K562 (cell line): Measurements from ENCODE around the gene PPIP5K2. TPM values are rescaled to one million over a fixed set of nuclear protein-coding genes. Genes with fewer than 3 reads are reported as not detected.

Experiments
- ATAC-seq: fragments of 200-7000 bp; cut with Tn5 transposase; 3 replicates; pipeline ENCODE4 v1.9.1; 2020; ENCODE audit warnings: moderate library complexity
- BruUV-seq: library from RNA; stranded (reverse); fragments of 400-500 nt; replicated peaks from 2 replicates; lab custom pipeline; 2021; lab: Mats Ljungman, UMichigan
- CTCF ChIA-PET: fragments of 300-600 bp; formaldehyde crosslinking; extraction: SDS; loops from one replicate; lab custom pipeline; 2021; ENCODE audit warnings: low intra/inter-chr PET ratio; lab: Yijun Ruan, JAX
- POLR2A ChIA-PET: fragments of 300-600, 350-650 bp; sonication (Branson Sonifier 250); formaldehyde crosslinking; extraction: SDS; loops from one replicate; lab custom pipeline; 2021; ENCODE audit warnings: antibody characterized with exemption, inconsistent platforms; lab: Yijun Ruan, JAX
- DNase-seq, 4 experiments: peaks; one replicate each; pipeline versions ENCODE4 v3.0.0 to v3.0.0-alpha.2; 2011 to 2018; ENCODE audit warnings: low spot score in 3 of 4, mixed read lengths in 3 of 4; ENCODE audit errors: extremely low read depth in 1 of 4
- FAIRE-seq: peaks from 2 replicates; lab custom pipeline; 2011; peaks lifted over from hg19 to GRCh38; lab: Jason Lieb, UNC
- H2AFZ ChIP-seq: 2 replicates; pipeline ENCODE4 v1.6.0; 2011; ENCODE audit warnings: low read depth, low read length, control low read depth, inconsistent platforms
- H3K27ac ChIP-seq: fragments of 200-600 bp; 3 replicates; pipeline ENCODE4 v1.8.0; 2011; ENCODE audit warnings: low read depth, mild to moderate bottlenecking, control low read depth, inconsistent platforms, low read length, moderate library complexity, mixed read lengths; ENCODE audit errors: extremely low read depth
- H3K27me3 ChIP-seq, 2 experiments: fragments of 300-600 bp in 1 of 2; 2 replicates in 1 of 2; 3 replicates in 1 of 2; pipeline versions ENCODE4 v1.6.0 to v1.8.0; 2011; ENCODE audit warnings: inconsistent platforms in 2 of 2, low read length in 2 of 2, mild to moderate bottlenecking in 1 of 2, mixed read lengths in 1 of 2, moderate library complexity in 1 of 2; ENCODE audit not compliant: control insufficient read depth in 2 of 2, insufficient read depth in 2 of 2
- H3K36me3 ChIP-seq: fragments of 300-600 bp; 3 replicates; pipeline ENCODE4 v1.8.0; 2011; ENCODE audit warnings: mild to moderate bottlenecking, low read length, inconsistent platforms; ENCODE audit not compliant: control insufficient read depth, insufficient read depth
- H3K4me1 ChIP-seq, 2 experiments: fragments of 200-600 bp in 1 of 2; replicated peaks in 1 of 2; 2 replicates in 1 of 2; 3 replicates in 1 of 2; pipeline versions ENCODE4 v1.5.1 to v1.8.0; 2011; ENCODE audit warnings: inconsistent platforms in 2 of 2, low read length in 2 of 2, mild to moderate bottlenecking in 1 of 2, mixed read lengths in 1 of 2, moderate library complexity in 1 of 2; ENCODE audit not compliant: control insufficient read depth in 2 of 2, insufficient read depth in 2 of 2
- H3K4me2 ChIP-seq: 2 replicates; pipeline ENCODE4 v1.6.1; 2011; ENCODE audit warnings: low read length, control low read depth, inconsistent platforms, mixed read lengths; ENCODE audit not compliant: insufficient read depth
- H3K4me3 ChIP-seq: fragments of 200-600 bp; sonication (generic), shearing (Covaris generic); 2 replicates; pipeline ENCODE4 v1.5.1; 2016; ENCODE audit warnings: control low read depth, inconsistent platforms
- H3K79me2 ChIP-seq: fragments of 200-600 bp; 3 replicates; pipeline ENCODE4 v1.8.0; 2011; ENCODE audit warnings: low read length, inconsistent platforms; ENCODE audit not compliant: control insufficient read depth, insufficient read depth
- H3K9ac ChIP-seq, 2 experiments: 2 replicates each; pipeline versions ENCODE4 v1.6.0 to v1.6.1; 2011; ENCODE audit warnings: low read depth in 2 of 2, low read length in 2 of 2, control low read depth in 1 of 2, inconsistent platforms in 1 of 2, mild to moderate bottlenecking in 1 of 2, mixed read lengths in 1 of 2; ENCODE audit not compliant: insufficient read depth in 1 of 2
- H3K9me1 ChIP-seq: one replicate; pipeline ENCODE4 v1.6.0; 2011; ENCODE audit warnings: inconsistent platforms, mild to moderate bottlenecking, low read length, moderate library complexity; ENCODE audit not compliant: control insufficient read depth, insufficient read depth
- H3K9me3 ChIP-seq: replicated peaks from 2 replicates; pipeline ENCODE4 v1.5.1; 2011; ENCODE audit warnings: low read depth, low read length, inconsistent platforms; ENCODE audit not compliant: control insufficient read depth, insufficient read depth
- H4K20me1 ChIP-seq: replicated peaks from 2 replicates; pipeline ENCODE4 v1.6.1; 2011; ENCODE audit warnings: low read length, inconsistent platforms, mixed read lengths; ENCODE audit not compliant: control insufficient read depth, insufficient read depth
- NR2C2 ChIP-seq, 2 experiments: fragments of 200-800 bp in 1 of 2; sonication (Bioruptor generic) in 1 of 2; sonication (generic) in 1 of 2; formaldehyde crosslinking in 1 of 2; IDR thresholded peaks; 2 replicates each; pipeline versions ENCODE4 v1.6.1 to v1.8.0; 2016 to 2022; ENCODE audit warnings: mild to moderate bottlenecking in 1 of 2, missing compliant biosample characterization in 1 of 2, missing genetic modification characterization in 1 of 2, missing genetic modification reagents in 1 of 2
- RBM22 ChIP-seq: fragments of 200-400 bp; formaldehyde crosslinking; IDR thresholded peaks from 2 replicates; pipeline ENCODE4 v1.6.1; 2018; ENCODE audit warnings: low read length, low read depth; ENCODE audit not compliant: poor library complexity, severe bottlenecking
- STAG1 ChIP-seq: sonication (generic); formaldehyde crosslinking; IDR thresholded peaks from 2 replicates; pipeline ENCODE4 v1.5.0; 2020; ENCODE audit warnings: missing genetic modification reagents, borderline replicate concordance
- ZBTB7A ChIP-seq: IDR thresholded peaks from 2 replicates; pipeline ENCODE4 v1.6.1; 2011; ENCODE audit warnings: low read depth, mild to moderate bottlenecking, low read length, moderate library complexity, borderline replicate concordance; ENCODE audit not compliant: control insufficient read depth
- WGBS: fragments of 100-300 bp; shearing (Covaris generic); methylation state at CpG from one replicate; pipeline ENCODE4 v1.1.6; 2016; ENCODE audit warnings: low coverage, mixed read lengths; ENCODE audit not compliant: insufficient coverage; ENCODE audit errors: missing lambda C conversion rate; 5-methylcytosine and 5-hydroxymethylcytosine counted together
- in situ Hi-C: fragments of 300-500 bp; cut with MboI; formaldehyde crosslinking; loops from 4 replicates; pipeline ENCODE4 v1.15.0; 2018; ENCODE audit warnings: inconsistent platforms, mixed read lengths
- intact Hi-C: fragments of 100-400 bp; cut with micrococcal nuclease; formaldehyde crosslinking; loops from 2 replicates; pipeline ENCODE4 v1.14.2; 2022
- polyA plus RNA-seq, 8 experiments: library from polyadenylated mRNA; depleted of rRNA in 4 of 8; stranded (reverse) in 5 of 8; unstranded in 3 of 8; fragments of >200 nt; fragmentation: Nextera tagmentation in 2 of 8; fragmentation: Illumina TruSeq in 1 of 8; extraction: Ambion mirVana in 2 of 8; extraction: Trizol in 1 of 8; gene quantifications; 2 replicates each; pipeline versions ENCODE4 v1.2.1 to v1.2.3, GENCODE V29; 2011 to 2014; ENCODE audit warnings: inconsistent platforms in 1 of 8, missing spikeins in 1 of 8
- total RNA-seq, 7 experiments: library from RNA; depleted of rRNA in 6 of 7; stranded (reverse); fragments of >200 nt in 6 of 7; fragmentation: Illumina TruSeq in 2 of 7; extraction: Trizol in 2 of 7; gene quantifications; 2 replicates each; pipeline versions ENCODE4 v1.2.1 to v1.2.3, GENCODE V29; 2011 to 2021; ENCODE audit warnings: low replicate concordance in 1 of 7
- TF ChIP-seq, protein P1 (sequence below), 3 experiments: fragments of 200-800 bp in 1 of 3; sonication (Bioruptor generic) in 1 of 3; sonication (generic) in 1 of 3; formaldehyde crosslinking in 1 of 3; IDR thresholded peaks; 2 replicates each; pipeline versions ENCODE4 v1.6.1 to v1.8.0; 2016 to 2022; ENCODE audit warnings: mild to moderate bottlenecking in 2 of 3, missing compliant biosample characterization in 2 of 3, missing genetic modification characterization in 2 of 3, missing genetic modification reagents in 1 of 3

PPIP5K2 gene
- total and polyA plus RNA-seq, 9 of the 15 experiments (the other 6 are each of a cell fraction or from before 2014, with no cell fraction given): 39.4 to 150 (median 99.1) TPM

DNA sequence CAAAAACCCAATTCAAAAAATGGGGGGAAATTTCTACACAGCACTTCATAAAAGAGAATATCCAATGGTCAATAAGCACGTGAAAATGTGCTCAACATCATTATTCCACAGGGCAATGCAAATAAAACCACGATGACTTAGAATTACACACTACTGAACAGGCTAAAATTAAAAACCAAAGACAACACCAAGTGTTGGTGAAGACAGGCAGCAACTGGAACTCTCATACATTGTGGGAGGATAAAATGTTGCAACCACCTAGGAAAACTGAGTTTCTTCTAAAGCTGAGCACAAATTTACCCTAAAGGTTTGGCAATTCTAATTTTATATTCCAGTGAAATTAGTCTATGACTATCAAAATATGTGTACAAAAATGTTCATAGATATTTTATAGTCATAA, 9.7 kb upstream of the PPIP5K2 start (continued):
- no peak for TF ChIP-seq ZBTB7A

DNA sequence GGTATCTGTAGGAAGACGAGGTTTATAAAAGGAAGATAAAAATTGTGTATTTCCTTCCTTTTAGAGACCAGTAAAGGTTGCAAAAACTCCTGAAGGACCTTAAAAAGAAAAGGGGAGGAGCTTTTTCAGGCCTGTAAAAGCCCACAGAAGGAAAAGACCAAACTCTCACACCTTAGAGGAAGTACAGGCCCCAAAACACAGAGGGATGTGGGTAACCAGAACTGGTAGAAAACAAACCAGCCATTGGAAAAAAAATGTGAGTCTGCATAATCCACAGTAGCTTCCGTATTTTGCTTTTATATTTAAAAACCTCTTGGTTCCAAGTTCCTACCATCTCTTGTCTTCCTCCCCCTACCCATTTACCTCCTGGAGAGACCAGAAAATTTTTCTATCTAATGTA, 8.6 kb upstream of the PPIP5K2 start:
- no peaks in the 10 kb centered on the region for H3K9me1 ChIP-seq
- no peak overlapping the region for H2AFZ ChIP-seq
- H3K4me3 ChIP-seq: no peak overlapping the region
- H3K9ac ChIP-seq: no peak overlapping the region
- no peaks in the 10 kb centered on the region for H4K20me1 ChIP-seq
- TF ChIP-seq NR2C2 (CRISPR knock-in tag; IDR thresholded peaks at IDR 0.05): no peak
- TF ChIP-seq NR2C2 (tag; IDR thresholded peaks at IDR 0.05): no peak
- TF ChIP-seq STAG1 (CRISPR knock-in tag): no peak
- no peak for TF ChIP-seq RBM22
- TF ChIP-seq, protein P1, sequence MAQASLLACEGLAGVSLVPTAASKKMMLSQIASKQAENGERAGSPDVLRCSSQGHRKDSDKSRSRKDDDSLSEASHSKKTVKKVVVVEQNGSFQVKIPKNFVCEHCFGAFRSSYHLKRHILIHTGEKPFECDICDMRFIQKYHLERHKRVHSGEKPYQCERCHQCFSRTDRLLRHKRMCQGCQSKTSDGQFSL (CRISPR knock-in tag; IDR thresholded peaks at IDR 0.05): no peak
- TF ChIP-seq, protein P1 (tag; IDR thresholded peaks at IDR 0.05): no peak
- H3K27ac ChIP-seq: no peak overlapping the region; the same call in 2 of the 3 replicates
- POLR2A ChIA-PET: interaction anchor here (2.1 kb wide), 1 partner anchor 9 kb away, joined by 5 read pairs; the partner anchor contains the start of genes GIN1 and PPIP5K2
- no peak overlapping the region for H3K4me2 ChIP-seq
- CTCF ChIA-PET: no interaction called here
- FAIRE-seq (no peak), ATAC-seq (no peak; the same call in 2 of the 3 replicates), DNase-seq (no peak)
- H3K27me3 ChIP-seq: no peaks in the 10 kb centered on the region
- intact Hi-C loops: no loop called here
- no peaks in the 10 kb centered on the region for H3K36me3 ChIP-seq
- in situ Hi-C loops: no loop called here
- no TSS peak for BruUV-seq
- 61% methylated on average over 2 of the region's 2 CpGs for WGBS
- H3K9me3 ChIP-seq: no peaks in the 10 kb centered on the region
- peaks cover 30% of the 10 kb centered on the region for H3K79me2 ChIP-seq
- peaks cover 0 to 17% of the 10 kb centered on the region in 2 experiments; a peak in 3 of 5 replicates for H3K4me1 ChIP-seq
